Gastrocnemius medialis (tissue), 4 donors: ENCODE measurements around the gene CCDC178. TPM values are rescaled to one million over a fixed set of nuclear protein-coding genes. Genes with fewer than 3 reads are reported as not detected.

ENCODE experiments used
- ATAC-seq, 2 donors: fragments of 150-250 bp; one replicate each; pipeline ENCODE4 v1.9.1; 2016
- DNase-seq, 2 donors: peaks; one replicate each; pipeline ENCODE4 v3.0.0-alpha.2; 2019
- H3K27ac ChIP-seq, 4 donors: fragments of 200-600 bp; sonication (generic); 1 replicate in 1 of 4; 2 replicates in 3 of 4; pipeline ENCODE4 v1.5.1; 2016 to 2018; ENCODE audit warnings: mild to moderate bottlenecking in 2 of 4, moderate library complexity in 1 of 4
- H3K27me3 ChIP-seq, 3 donors: fragments of 200-600 bp; sonication (generic) in 2 of 3; 1 replicate in 1 of 3; 2 replicates in 2 of 3; pipeline versions ENCODE4 v1.5.1 to v1.6.0; 2016 to 2019; ENCODE audit warnings: mild to moderate bottlenecking in 1 of 3, moderate library complexity in 1 of 3
- H3K36me3 ChIP-seq, 2 donors: fragments of 200-600 bp; sonication (generic) in 1 of 2; one replicate each; pipeline ENCODE4 v1.5.1; 2017 to 2018
- H3K4me1 ChIP-seq, 2 donors: fragments of 200-600 bp; sonication (generic) in 1 of 2; one replicate each; pipeline ENCODE4 v1.5.1; 2016 to 2017; ENCODE audit warnings: mild to moderate bottlenecking in 2 of 2
- H3K4me3 ChIP-seq, 4 donors: fragments of 200-600 bp; sonication (generic) in 3 of 4; 1 replicate in 1 of 4; 2 replicates in 3 of 4; pipeline ENCODE4 v1.5.1; 2016 to 2019; ENCODE audit warnings: mild to moderate bottlenecking in 2 of 4
- H3K9me3 ChIP-seq, 3 donors: fragments of 200-600 bp; sonication (generic) in 2 of 3; 1 replicate in 1 of 3; 2 replicates in 2 of 3; pipeline ENCODE4 v1.5.1; 2016 to 2019
- CTCF ChIP-seq, 5 experiments: fragments of 450-650 bp in 3 of 5; fragments of 200-600 bp in 2 of 5; sonication (generic) in 2 of 5; IDR thresholded peaks in 4 of 5; conservative IDR thresholded peaks in 1 of 5; 1 replicate in 4 of 5; 2 replicates in 1 of 5; pipeline ENCODE4 v1.5.1; 2016 to 2019; ENCODE audit warnings: antibody characterized with exemption in 5 of 5, mild to moderate bottlenecking in 3 of 5, moderate library complexity in 3 of 5
- POLR2A ChIP-seq, 2 donors: fragments of 450-650 bp; IDR thresholded peaks; one replicate each; pipeline ENCODE4 v1.6.1; 2017; ENCODE audit warnings: antibody characterized with exemption in 2 of 2, mild to moderate bottlenecking in 2 of 2, moderate library complexity in 2 of 2
- in situ Hi-C, 4 donors: fragments of 200-750 bp; cut with MboI; loops; one replicate each; pipeline versions ENCODE4 v1.15.0 to v1.8.0; 2017; ENCODE audit warnings: low sequenced_read_pairs in 4 of 4
- intact Hi-C: fragments of 100-400 bp; cut with DNase I; formaldehyde crosslinking; loops from one replicate; pipeline ENCODE4 v1.15.1; 2023; ENCODE audit warnings: low total_unique reads
- total RNA-seq, 4 donors: library from RNA; depleted of rRNA; stranded (reverse); fragments of >200 nt; gene quantifications; one replicate each; pipeline versions ENCODE4 v1.1.0 to v1.2.3, GENCODE V29; 2016

CCDC178 gene
- total RNA-seq, 4 donors from 2014 or later = 0.35 TPM; not detected in 3

- no peaks in the 10 kb centered on the region for H3K9me3 ChIP-seq
- ATAC-seq (no peak), DNase-seq (no peak)
- TF ChIP-seq POLR2A (IDR thresholded peaks at IDR 0.05) = no peak
- no peak overlapping the region for H3K27ac ChIP-seq
- no peaks in the 10 kb centered on the region for H3K27me3 ChIP-seq
- in situ Hi-C loops = no loop called here
- H3K36me3 ChIP-seq = no peaks in the 10 kb centered on the region
- intact Hi-C loops = no loop called here
- no peak overlapping the region for H3K4me3 ChIP-seq
- no peaks in the 10 kb centered on the region for H3K4me1 ChIP-seq
These were observed 68.1 kb downstream of the CCDC178 start for GRCh38 chr18:33372442-33372841.

GRCh38 chr18:33369711-33370449 lies 70.6 kb downstream of the CCDC178 start:
- in situ Hi-C loops = no loop called here
- ATAC-seq = no peak

GRCh38 chr18:33356735-33357134 lies 83.8 kb downstream of the CCDC178 start:
- no peaks in the 10 kb centered on the region for H3K4me1 ChIP-seq
- H3K4me3 ChIP-seq = no peak overlapping the region
- no peaks in the 10 kb centered on the region for H3K9me3 ChIP-seq
- no peak for DNase-seq
- no peak overlapping the region for H3K27ac ChIP-seq
- no peak for TF ChIP-seq POLR2A (IDR thresholded peaks at IDR 0.05)
- TF ChIP-seq CTCF (IDR thresholded peaks at IDR 0.05 in 4 of 5, conservative IDR thresholded peaks at IDR 0.05 in 1 of 5) = no peak
- intact Hi-C loops = no loop called here
- H3K27me3 ChIP-seq = no peaks in the 10 kb centered on the region
- in situ Hi-C loops = no loop called here
- no peak for ATAC-seq
- H3K36me3 ChIP-seq = no peaks in the 10 kb centered on the region

More at GRCh38 chr18:33369711-33370449, 70.6 kb downstream of the CCDC178 start:
- Histone ChIP-seq H3K36me3 (no peaks in the 10 kb centered on the region), H3K27me3 (no peaks in the 10 kb centered on the region), H3K4me1 (no peaks in the 10 kb centered on the region), H3K9me3 (no peaks in the 10 kb centered on the region), H3K4me3 (no peak overlapping the region), H3K27ac (no peak overlapping the region)
- no peak for DNase-seq
- intact Hi-C loops = no loop called here
- TF ChIP-seq CTCF (IDR thresholded peaks at IDR 0.05 in 4 of 5, conservative IDR thresholded peaks at IDR 0.05 in 1 of 5) = no peak
- TF ChIP-seq POLR2A (IDR thresholded peaks at IDR 0.05) = no peak

- no peak for ATAC-seq
- Histone ChIP-seq H3K27ac (no peak overlapping the region), H3K36me3 (no peaks in the 10 kb centered on the region), H3K27me3 (no peaks in the 10 kb centered on the region), H3K9me3 (no peaks in the 10 kb centered on the region), H3K4me1 (no peaks in the 10 kb centered on the region), H3K4me3 (no peak overlapping the region)
- DNase-seq = no peak
- intact Hi-C loops = no loop called here
- in situ Hi-C loops = no loop called here
- TF ChIP-seq CTCF (IDR thresholded peaks at IDR 0.05 in 4 of 5, conservative IDR thresholded peaks at IDR 0.05 in 1 of 5) = no peak
- TF ChIP-seq POLR2A (IDR thresholded peaks at IDR 0.05) = no peak
These were observed 84.8 kb downstream of the CCDC178 start for GRCh38 chr18:33355756-33356155.

GRCh38 chr18:33355263-33355662 lies 85.3 kb downstream of the CCDC178 start:
- Histone ChIP-seq H3K9me3 (no peaks in the 10 kb centered on the region), H3K4me3 (no peak overlapping the region), H3K4me1 (no peaks in the 10 kb centered on the region), H3K27ac (no peak overlapping the region), H3K36me3 (no peaks in the 10 kb centered on the region), H3K27me3 (no peaks in the 10 kb centered on the region)
- TF ChIP-seq POLR2A (IDR thresholded peaks at IDR 0.05) (no peak), CTCF (IDR thresholded peaks at IDR 0.05 in 4 of 5, conservative IDR thresholded peaks at IDR 0.05 in 1 of 5) (no peak)
- ATAC-seq (no peak), DNase-seq (no peak)
- in situ Hi-C loops (no loop called here), intact Hi-C loops (no loop called here)
